ENCODE results near the gene LATS2. TPM values are rescaled to one million over a fixed set of nuclear protein-coding genes. Genes with fewer than 3 reads are reported as not detected.

Gene LATS2
- total RNA-seq = 10 to 100 TPM in 1 of 2 donors, 1 to 10 TPM in 1; 8.1 to 12.1 TPM
- 1 to 10 TPM; 8.1 to 9.0 TPM for polyA plus RNA-seq (ENCODE audit: insufficient read length in 2 of 2)
- long read RNA-seq, donor 1, full-length matches to known transcripts = 1 of 8 reads
- long read RNA-seq, donor 1, partial matches to known transcripts = 7 of 8 reads
- long read RNA-seq, donor 1, other reads (novel, unspliced or antisense) = 0 of 8 reads
- long read RNA-seq, donor 2, partial matches to known transcripts = 19 of 19 reads
- long read RNA-seq, donor 2, other reads (novel, unspliced or antisense) = 0 of 19 reads
- long read RNA-seq, donor 3 = 0 reads
- long read RNA-seq, donor 4 = 0 reads

DNA sequence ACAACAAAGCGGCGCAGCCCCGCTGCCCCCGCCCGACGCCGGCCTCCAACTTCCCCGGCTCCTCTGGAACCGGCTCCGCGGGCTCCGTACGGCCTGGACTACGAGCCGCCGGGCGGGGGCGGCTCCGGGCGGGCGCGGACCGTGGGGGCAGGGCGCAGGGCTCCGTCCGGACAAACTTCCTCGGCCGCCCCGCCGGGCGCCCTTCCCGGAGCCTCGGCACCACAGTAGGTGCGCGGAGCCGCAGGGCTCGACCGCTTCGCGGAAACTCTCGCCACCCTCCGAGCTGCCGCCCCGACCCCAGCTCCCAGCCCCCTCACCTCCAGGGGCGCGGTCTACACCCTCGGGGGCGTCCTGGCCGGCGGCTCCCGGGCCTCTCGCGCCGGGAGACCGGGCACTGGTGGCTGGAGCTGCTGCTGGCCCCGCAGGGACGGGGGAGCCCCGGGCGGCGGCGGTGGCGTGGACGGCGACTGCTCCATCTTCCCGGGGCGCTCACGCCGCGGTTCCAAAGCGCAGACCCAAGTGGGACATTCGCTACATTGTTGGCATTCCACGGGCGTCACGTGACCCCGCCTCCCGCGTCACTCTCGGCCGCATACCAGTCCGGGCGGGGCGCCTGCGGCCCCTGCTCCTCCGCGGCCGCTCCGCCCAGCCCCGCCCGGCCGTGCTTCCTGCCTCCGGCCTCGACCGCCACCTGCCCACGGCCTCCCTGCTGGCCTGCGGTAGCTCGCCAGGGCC is at the start of gene LATS2:
LATS2 (minus strand) TSS at position 558 of the 735 bp plus-strand sequence. CDS start 15,560 bp downstream, outside the sequence.
- under 1% methylated on average over 96 of the region's 96 CpGs for WGBS (ENCODE audit: insufficient coverage)
- peak within 1 kb of the TSS; percentile 48 for H3K4me3 ChIP-seq (ENCODE audit: low read depth, low read length)
- H3K27ac ChIP-seq (ENCODE audit: low read depth, low read length) = peak within 1 kb of the TSS; percentile 89
- DNase-seq (ENCODE audit: low read depth in 4 of 6, low spot score in 6 of 6) = peak in 5 of 6 donors; percentile 55 to 94 (median 66)
- H3K9me3 ChIP-seq (ENCODE audit: control insufficient read depth, insufficient read depth, low read length) = no peaks in the 10 kb centered on the region
- no peaks in the 10 kb centered on the region for H3K27me3 ChIP-seq (ENCODE audit: control insufficient read depth, insufficient read depth, low read length)
- H3K4me1 ChIP-seq (ENCODE audit: control insufficient read depth, insufficient read depth, low read length) = peaks cover 9% of the 10 kb centered on the region
- no peaks in the 10 kb centered on the region for H3K36me3 ChIP-seq (ENCODE audit: control insufficient read depth, insufficient read depth, low read length)

DNA sequence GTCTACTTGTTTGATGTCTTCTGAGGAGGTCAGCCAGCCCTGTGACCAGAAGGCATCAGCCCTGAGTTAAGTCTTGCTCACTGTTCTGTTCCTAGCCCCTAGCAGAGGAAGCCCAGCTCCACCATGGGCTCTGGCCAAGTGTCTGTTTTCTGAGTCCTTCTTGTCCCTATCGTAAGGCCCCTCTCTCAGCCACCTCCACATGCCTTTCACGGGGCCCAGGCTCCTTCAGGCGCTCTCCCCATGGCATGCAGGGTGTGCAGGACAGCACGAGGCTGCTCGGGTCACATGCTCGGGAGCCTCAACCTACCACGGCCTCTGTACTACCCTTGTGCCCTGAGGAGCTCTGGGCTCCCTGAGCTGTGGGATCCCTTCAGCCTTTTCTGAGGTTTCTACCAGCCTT is 47.8 kb upstream of the LATS2 start:
- Histone ChIP-seq H3K4me1 (ENCODE audit: control insufficient read depth, insufficient read depth, low read length) (no peaks in the 10 kb centered on the region), H3K27ac (ENCODE audit: low read depth, low read length) (no peak overlapping the region), H3K9me3 (ENCODE audit: control insufficient read depth, insufficient read depth, low read length) (no peaks in the 10 kb centered on the region), H3K4me3 (ENCODE audit: low read depth, low read length) (no peak overlapping the region), H3K27me3 (ENCODE audit: control insufficient read depth, insufficient read depth, low read length) (no peaks in the 10 kb centered on the region), H3K36me3 (ENCODE audit: control insufficient read depth, insufficient read depth, low read length) (no peaks in the 10 kb centered on the region)
- 82% methylated on average over 7 of the region's 7 CpGs for WGBS (ENCODE audit: insufficient coverage)
- no peak for DNase-seq (ENCODE audit: low read depth in 4 of 6, low spot score in 6 of 6)

DNA sequence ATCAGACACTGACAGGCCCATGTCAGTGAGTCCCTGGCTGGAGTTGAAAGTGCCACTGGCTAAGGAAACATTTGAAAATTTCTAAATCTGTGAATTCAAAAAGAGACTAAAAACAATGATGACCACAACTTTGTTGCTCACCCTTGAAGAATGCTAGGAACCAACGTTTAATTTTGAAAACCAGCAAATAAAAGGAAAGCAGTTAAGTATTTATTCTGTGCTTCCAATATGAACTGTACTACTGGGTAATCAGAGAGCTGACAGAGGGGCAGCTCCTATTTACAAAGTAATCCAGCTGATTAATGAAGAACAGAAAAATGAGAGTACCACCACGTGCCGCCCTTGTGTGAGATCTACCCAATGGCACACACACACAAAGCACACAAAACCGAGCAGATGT is 44.7 kb upstream of the LATS2 start:
- no peaks in the 10 kb centered on the region for H3K27me3 ChIP-seq (ENCODE audit: control insufficient read depth, insufficient read depth, low read length)
- H3K27ac ChIP-seq (ENCODE audit: low read depth, low read length) = no peak overlapping the region
- no peaks in the 10 kb centered on the region for H3K4me1 ChIP-seq (ENCODE audit: control insufficient read depth, insufficient read depth, low read length)
- H3K9me3 ChIP-seq (ENCODE audit: control insufficient read depth, insufficient read depth, low read length) = no peaks in the 10 kb centered on the region
- DNase-seq (ENCODE audit: low read depth in 4 of 6, low spot score in 6 of 6) = no peak
- no peaks in the 10 kb centered on the region for H3K36me3 ChIP-seq (ENCODE audit: control insufficient read depth, insufficient read depth, low read length)
- no CpG with 5 or more reads among the region's 4 CpGs for WGBS (ENCODE audit: insufficient coverage)
- no peak overlapping the region for H3K4me3 ChIP-seq (ENCODE audit: low read depth, low read length)

DNA sequence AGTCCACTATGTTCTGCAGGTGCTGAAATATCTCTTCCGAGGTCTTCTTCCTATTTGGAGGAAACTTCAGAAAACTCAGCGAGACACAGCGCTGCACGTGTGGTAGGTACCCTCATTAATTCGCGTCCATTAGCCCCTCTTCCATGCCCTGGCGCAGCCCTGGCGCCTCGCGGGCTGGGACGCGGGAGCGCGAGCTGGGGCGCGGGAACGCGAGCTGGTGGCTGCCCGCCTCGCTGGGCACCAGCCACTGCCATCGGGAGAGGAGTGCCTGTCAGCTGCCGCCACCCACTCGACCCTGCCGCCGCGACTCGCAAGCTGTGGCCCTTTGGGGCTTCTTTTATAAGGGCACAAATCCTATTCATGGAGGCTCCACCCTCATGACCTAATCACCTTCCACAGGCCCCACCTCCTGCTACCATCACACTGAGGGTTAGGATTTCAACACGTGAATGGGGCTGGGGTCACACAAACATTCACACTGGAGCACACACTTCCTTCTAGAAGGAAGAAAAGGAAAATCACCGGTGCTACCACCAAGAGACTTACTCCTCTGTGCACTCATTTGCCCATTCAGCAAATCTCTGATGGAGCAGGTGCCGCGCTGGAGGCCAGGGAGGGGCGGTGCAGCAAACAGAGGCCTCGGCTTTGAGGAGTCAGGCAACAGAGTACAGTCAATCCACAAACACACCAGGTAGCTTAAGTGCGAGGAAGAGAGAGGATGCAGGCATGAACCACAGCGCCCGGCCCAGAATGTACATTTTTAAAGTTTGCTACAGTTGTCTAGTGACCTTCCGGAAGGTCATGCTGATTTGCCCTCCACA is 43.0 kb upstream of the LATS2 start:
- H3K27ac ChIP-seq (ENCODE audit: low read depth, low read length) = no peak overlapping the region
- no peak for DNase-seq (ENCODE audit: low read depth in 4 of 6, low spot score in 6 of 6)
- no peaks in the 10 kb centered on the region for H3K9me3 ChIP-seq (ENCODE audit: control insufficient read depth, insufficient read depth, low read length)
- WGBS (ENCODE audit: insufficient coverage) = 91% methylated on average over 36 of the region's 37 CpGs
- H3K4me3 ChIP-seq (ENCODE audit: low read depth, low read length) = no peak overlapping the region
- H3K36me3 ChIP-seq (ENCODE audit: control insufficient read depth, insufficient read depth, low read length) = no peaks in the 10 kb centered on the region
- H3K27me3 ChIP-seq (ENCODE audit: control insufficient read depth, insufficient read depth, low read length) = no peaks in the 10 kb centered on the region
- no peaks in the 10 kb centered on the region for H3K4me1 ChIP-seq (ENCODE audit: control insufficient read depth, insufficient read depth, low read length)

DNA sequence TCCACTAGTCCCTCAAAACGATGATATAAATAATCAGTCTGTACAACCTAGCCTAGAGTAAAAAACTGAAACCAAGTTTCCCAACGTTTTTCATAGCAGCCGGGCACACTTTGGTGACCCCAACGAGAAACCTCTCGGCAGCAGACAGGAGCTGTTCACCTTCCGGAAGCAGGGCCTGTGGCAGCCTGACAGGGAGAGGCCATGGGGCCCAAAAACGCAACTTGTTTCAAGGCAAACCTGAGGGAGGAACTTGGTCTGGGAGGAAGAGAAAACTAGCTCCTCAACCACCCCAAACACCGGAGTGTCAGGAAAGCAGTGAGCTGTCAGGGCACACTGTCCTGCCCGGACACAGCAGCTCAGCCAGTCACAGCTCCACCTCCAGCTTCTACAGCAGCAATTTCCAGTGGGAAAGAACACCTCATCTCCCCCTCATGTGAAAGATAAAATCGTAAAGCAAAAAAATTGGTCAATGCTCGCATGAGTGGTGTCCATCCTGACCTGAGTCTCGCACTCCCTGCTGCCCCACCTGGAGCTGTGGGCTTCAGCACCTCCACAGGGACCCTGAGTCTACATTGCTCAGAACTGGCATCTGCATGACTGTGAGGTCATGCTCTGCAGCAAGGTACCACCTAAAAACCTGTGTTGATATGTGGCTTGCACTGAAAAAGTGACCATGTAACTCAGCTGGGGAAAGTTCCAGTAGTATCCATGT is 40.6 kb upstream of the LATS2 start:
- H3K27me3 ChIP-seq (ENCODE audit: control insufficient read depth, insufficient read depth, low read length) = no peaks in the 10 kb centered on the region
- H3K27ac ChIP-seq (ENCODE audit: low read depth, low read length) = no peak overlapping the region
- no peak overlapping the region for H3K4me3 ChIP-seq (ENCODE audit: low read depth, low read length)
- DNase-seq (ENCODE audit: low read depth in 4 of 6, low spot score in 6 of 6) = no peak
- no peaks in the 10 kb centered on the region for H3K9me3 ChIP-seq (ENCODE audit: control insufficient read depth, insufficient read depth, low read length)
- H3K36me3 ChIP-seq (ENCODE audit: control insufficient read depth, insufficient read depth, low read length) = no peaks in the 10 kb centered on the region
- 96% methylated on average over 11 of the region's 12 CpGs for WGBS (ENCODE audit: insufficient coverage)
- no peaks in the 10 kb centered on the region for H3K4me1 ChIP-seq (ENCODE audit: control insufficient read depth, insufficient read depth, low read length)

DNA sequence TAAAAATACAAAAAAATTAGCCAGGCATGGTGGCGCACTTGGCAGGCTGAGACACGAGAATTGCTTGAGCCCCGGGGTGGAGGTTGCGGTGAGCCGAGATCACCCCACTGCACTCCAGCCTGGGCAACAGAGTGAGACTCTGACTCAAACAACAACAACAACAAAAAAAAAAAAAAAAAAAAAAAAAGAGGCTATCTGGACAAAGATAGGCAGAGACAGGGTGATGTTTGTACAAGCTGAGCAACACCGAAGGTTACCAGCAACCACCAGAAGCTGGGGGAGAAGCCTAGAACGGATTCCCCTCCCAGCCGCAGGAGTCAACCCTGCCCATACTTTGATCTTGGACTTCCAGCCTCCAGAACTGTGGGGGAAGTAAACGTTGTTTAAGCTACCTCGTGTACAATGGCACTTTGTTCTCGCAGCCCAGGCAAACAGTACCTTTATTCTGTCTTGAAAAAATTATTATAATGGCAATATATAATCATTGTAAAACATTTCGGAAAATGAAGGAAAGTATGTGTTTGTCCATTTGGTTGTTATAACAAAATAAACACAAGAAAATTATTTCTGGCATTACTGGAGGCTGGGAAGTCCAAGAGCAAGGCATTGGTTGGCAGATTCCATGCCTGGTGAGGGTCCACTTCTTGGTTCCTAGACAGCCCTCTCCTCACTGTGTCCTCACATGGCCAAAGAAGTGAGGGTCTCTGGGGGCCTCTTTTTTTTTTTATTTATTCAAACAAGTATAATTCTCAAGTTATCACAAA is 39.8 kb upstream of the LATS2 start:
- Histone ChIP-seq H3K36me3 (ENCODE audit: control insufficient read depth, insufficient read depth, low read length) (no peaks in the 10 kb centered on the region), H3K9me3 (ENCODE audit: control insufficient read depth, insufficient read depth, low read length) (no peaks in the 10 kb centered on the region), H3K4me1 (ENCODE audit: control insufficient read depth, insufficient read depth, low read length) (no peaks in the 10 kb centered on the region), H3K27ac (ENCODE audit: low read depth, low read length) (no peak overlapping the region), H3K4me3 (ENCODE audit: low read depth, low read length) (no peak overlapping the region), H3K27me3 (ENCODE audit: control insufficient read depth, insufficient read depth, low read length) (no peaks in the 10 kb centered on the region)
- DNase-seq (ENCODE audit: low read depth in 4 of 6, low spot score in 6 of 6) = no peak
- WGBS (ENCODE audit: insufficient coverage) = 100% methylated on average over 2 of the region's 12 CpGs

DNA sequence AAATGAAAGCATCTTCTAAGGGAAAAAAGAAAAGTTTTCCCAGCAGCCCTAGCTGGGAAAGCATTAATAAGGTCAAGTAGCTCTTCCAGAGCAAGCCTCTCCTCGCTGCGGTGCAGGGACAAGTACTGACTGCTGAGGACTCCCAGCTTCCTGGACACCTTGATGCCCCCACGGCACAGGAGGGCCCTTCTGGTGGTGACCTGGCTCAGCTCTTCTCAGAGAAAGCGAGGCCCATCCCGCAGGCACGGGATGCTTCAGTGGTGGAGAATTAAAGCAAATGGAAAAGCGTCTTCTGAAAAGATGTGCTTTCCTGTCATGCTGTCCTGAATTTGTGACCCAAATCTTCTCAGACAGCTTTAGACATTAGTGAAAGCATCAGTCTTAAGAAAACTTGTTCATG is 38.8 kb upstream of the LATS2 start:
- WGBS (ENCODE audit: insufficient coverage) = 99% methylated on average over 5 of the region's 7 CpGs
- Histone ChIP-seq H3K4me1 (ENCODE audit: control insufficient read depth, insufficient read depth, low read length) (no peaks in the 10 kb centered on the region), H3K27me3 (ENCODE audit: control insufficient read depth, insufficient read depth, low read length) (no peaks in the 10 kb centered on the region), H3K4me3 (ENCODE audit: low read depth, low read length) (no peak overlapping the region), H3K36me3 (ENCODE audit: control insufficient read depth, insufficient read depth, low read length) (no peaks in the 10 kb centered on the region), H3K9me3 (ENCODE audit: control insufficient read depth, insufficient read depth, low read length) (no peaks in the 10 kb centered on the region), H3K27ac (ENCODE audit: low read depth, low read length) (no peak overlapping the region)
- no peak for DNase-seq (ENCODE audit: low read depth in 4 of 6, low spot score in 6 of 6)

DNA sequence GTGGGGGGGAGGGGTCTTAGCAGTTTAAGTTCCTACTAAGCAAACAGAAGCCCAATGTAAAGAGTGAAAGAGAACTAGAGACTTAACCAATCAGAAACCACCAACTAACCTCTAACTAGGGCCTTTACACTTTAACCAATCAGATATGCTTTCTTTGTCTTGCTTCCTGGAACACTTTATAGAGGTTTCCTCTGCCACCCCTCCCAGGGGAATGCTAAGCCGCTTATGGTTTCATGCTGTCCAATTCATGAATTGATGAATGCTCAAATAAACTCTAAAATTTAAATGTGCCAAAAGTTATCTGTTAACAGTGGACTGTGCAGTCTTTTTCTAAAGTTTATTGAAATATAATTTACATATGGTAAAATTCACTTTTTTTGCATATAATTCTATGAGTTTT is 33.9 kb upstream of the LATS2 start:
- no CpG with 5 or more reads among the region's 1 CpG for WGBS (ENCODE audit: insufficient coverage)
- Histone ChIP-seq H3K9me3 (ENCODE audit: control insufficient read depth, insufficient read depth, low read length) (no peaks in the 10 kb centered on the region), H3K4me3 (ENCODE audit: low read depth, low read length) (no peak overlapping the region), H3K27ac (ENCODE audit: low read depth, low read length) (no peak overlapping the region), H3K36me3 (ENCODE audit: control insufficient read depth, insufficient read depth, low read length) (no peaks in the 10 kb centered on the region), H3K27me3 (ENCODE audit: control insufficient read depth, insufficient read depth, low read length) (no peaks in the 10 kb centered on the region), H3K4me1 (ENCODE audit: control insufficient read depth, insufficient read depth, low read length) (no peaks in the 10 kb centered on the region)
- no peak for DNase-seq (ENCODE audit: low read depth in 4 of 6, low spot score in 6 of 6)

DNA sequence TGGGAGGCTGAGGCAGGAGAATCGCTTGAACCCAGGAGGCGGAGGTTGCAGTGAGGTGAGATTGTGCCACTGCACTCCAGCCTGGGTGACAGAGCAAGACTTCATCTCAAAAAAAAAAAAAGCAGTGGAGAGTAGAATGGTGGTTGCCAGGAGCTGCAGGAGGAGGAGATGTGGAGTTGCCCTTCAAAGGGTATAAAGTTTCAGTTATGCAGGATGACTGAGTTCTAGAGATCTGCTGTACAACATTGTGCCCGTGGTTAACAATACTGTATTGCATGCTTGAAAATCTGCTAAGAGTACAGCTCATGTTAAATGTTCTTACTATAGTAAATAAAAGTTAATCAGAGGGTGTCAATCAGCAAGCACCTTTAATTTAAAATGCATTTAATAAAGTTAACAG is 28.4 kb upstream of the LATS2 start:
- no peaks in the 10 kb centered on the region for H3K4me1 ChIP-seq (ENCODE audit: control insufficient read depth, insufficient read depth, low read length)
- 92% methylated on average over 2 of the region's 3 CpGs for WGBS (ENCODE audit: insufficient coverage)

More for the DNA sequence above, 28.4 kb upstream of the LATS2 start:
- DNase-seq (ENCODE audit: low read depth in 4 of 6, low spot score in 6 of 6) = no peak
- Histone ChIP-seq H3K4me3 (ENCODE audit: low read depth, low read length) (no peak overlapping the region), H3K36me3 (ENCODE audit: control insufficient read depth, insufficient read depth, low read length) (no peaks in the 10 kb centered on the region), H3K27me3 (ENCODE audit: control insufficient read depth, insufficient read depth, low read length) (no peaks in the 10 kb centered on the region), H3K9me3 (ENCODE audit: control insufficient read depth, insufficient read depth, low read length) (no peaks in the 10 kb centered on the region), H3K27ac (ENCODE audit: low read depth, low read length) (no peak overlapping the region)
